Activated naive CD8-positive, alpha-beta T cell treated with anti-CD3 and anti-CD28 coated beads, Interleukin-2, amount 10 ng/mL, durations not matched to agents 7 days and 5 days (primary cell): ENCODE data around the gene PRLR. TPM values are rescaled to one million over a fixed set of nuclear protein-coding genes. Genes with fewer than 3 reads are reported as not detected.

Experiments used
- ATAC-seq: fragments of 150-1000 bp; cut with Tn5 transposase; one replicate; pipeline ENCODE4 v1.10.0; 2021; ENCODE audit warnings: low read depth, moderate library complexity
- POLR2A ChIA-PET: fragments of 350-600 bp; sonication (Branson Sonifier 250); formaldehyde crosslinking; loops from one replicate; lab custom pipeline; 2021; ENCODE audit warnings: antibody characterized with exemption; lab: Charles Lee
- DNase-seq: peaks from one replicate; pipeline ENCODE4 v3.0.0; 2021
- H3K27ac Mint-ChIP-seq: one replicate; pipeline ENCODE4 v1.8.0; 2022; ENCODE audit warnings: mild to moderate bottlenecking, mixed read lengths
- H3K27me3 Mint-ChIP-seq: one replicate; pipeline ENCODE4 v1.8.0; 2022; ENCODE audit warnings: mild to moderate bottlenecking, moderate library complexity, mixed read lengths
- H3K36me3 Mint-ChIP-seq: one replicate; pipeline ENCODE4 v1.8.0; 2021; ENCODE audit warnings: mild to moderate bottlenecking, mixed read lengths
- H3K4me1 Mint-ChIP-seq: one replicate; pipeline ENCODE4 v1.8.0; 2021; ENCODE audit warnings: mixed read lengths
- H3K4me3 Mint-ChIP-seq: one replicate; pipeline ENCODE4 v1.8.0; 2022; ENCODE audit warnings: mild to moderate bottlenecking, moderate library complexity, mixed read lengths
- H3K9me3 Mint-ChIP-seq: one replicate; pipeline ENCODE4 v1.8.0; 2021; ENCODE audit warnings: mixed read lengths
- total RNA-seq, 2 experiments: library from RNA; stranded (reverse); gene quantifications; one replicate each; pipeline ENCODE4 v1.2.3, GENCODE V29; 2021

PRLR gene
- total RNA-seq, 2 experiments from 2014 or later, result not detected

GRCh38 chr5:35029333-35029732 is 201.0 kb downstream of the PRLR start:
- no peaks in the 10 kb centered on the region for H3K36me3 Mint-ChIP-seq
- H3K27me3 Mint-ChIP-seq, result peaks cover 11% of the 10 kb centered on the region
- no peak overlapping the region for H3K27ac Mint-ChIP-seq
- no peaks in the 10 kb centered on the region for H3K9me3 Mint-ChIP-seq
- ATAC-seq, result no peak
- no peak overlapping the region for H3K4me3 Mint-ChIP-seq
- no peak for DNase-seq
- POLR2A ChIA-PET, result no interaction called here
- H3K4me1 Mint-ChIP-seq, result no peaks in the 10 kb centered on the region

GRCh38 chr5:35026941-35027340 is 203.3 kb downstream of the PRLR start:
- Mint-ChIP-seq H3K4me3 (no peak overlapping the region), H3K4me1 (no peaks in the 10 kb centered on the region), H3K27ac (no peak overlapping the region), H3K27me3 (peaks cover 7% of the 10 kb centered on the region), H3K36me3 (no peaks in the 10 kb centered on the region), H3K9me3 (no peaks in the 10 kb centered on the region)
- no peak for ATAC-seq
- POLR2A ChIA-PET, result no interaction called here
- DNase-seq, result no peak

DNA sequence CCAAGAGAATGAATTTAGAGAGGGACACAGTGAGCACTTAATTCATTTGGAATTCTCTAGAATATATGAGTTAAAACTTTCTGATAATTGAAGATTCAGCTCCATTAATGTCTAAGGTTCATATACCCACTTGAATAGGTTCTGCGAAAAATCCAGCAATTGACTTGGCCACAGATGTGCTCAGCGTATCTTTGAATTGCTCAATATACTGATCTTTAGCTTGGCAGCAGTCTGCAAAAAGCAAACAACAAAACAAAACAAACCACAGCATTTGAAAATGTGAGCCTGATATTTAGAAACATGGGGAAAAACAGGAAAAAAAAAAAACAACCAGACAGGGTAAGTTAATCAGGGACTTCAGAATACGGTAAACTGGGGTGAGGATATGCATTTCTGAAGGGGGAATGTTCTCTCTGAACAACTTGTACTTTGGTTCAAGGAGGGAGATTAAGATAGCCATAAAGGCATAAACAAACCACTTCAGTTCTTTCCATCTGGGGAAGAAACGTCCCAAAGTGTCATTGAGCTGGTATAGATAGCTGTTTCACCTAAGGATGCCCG is 203.9 kb downstream of the PRLR start:
- peaks cover 6% of the 10 kb centered on the region for H3K27me3 Mint-ChIP-seq
- no peaks in the 10 kb centered on the region for H3K36me3 Mint-ChIP-seq
- no peak overlapping the region for H3K4me3 Mint-ChIP-seq
- DNase-seq (no peak), ATAC-seq (no peak)
- H3K9me3 Mint-ChIP-seq, result no peaks in the 10 kb centered on the region
- POLR2A ChIA-PET, result no interaction called here
- no peak overlapping the region for H3K27ac Mint-ChIP-seq
- no peaks in the 10 kb centered on the region for H3K4me1 Mint-ChIP-seq

DNA sequence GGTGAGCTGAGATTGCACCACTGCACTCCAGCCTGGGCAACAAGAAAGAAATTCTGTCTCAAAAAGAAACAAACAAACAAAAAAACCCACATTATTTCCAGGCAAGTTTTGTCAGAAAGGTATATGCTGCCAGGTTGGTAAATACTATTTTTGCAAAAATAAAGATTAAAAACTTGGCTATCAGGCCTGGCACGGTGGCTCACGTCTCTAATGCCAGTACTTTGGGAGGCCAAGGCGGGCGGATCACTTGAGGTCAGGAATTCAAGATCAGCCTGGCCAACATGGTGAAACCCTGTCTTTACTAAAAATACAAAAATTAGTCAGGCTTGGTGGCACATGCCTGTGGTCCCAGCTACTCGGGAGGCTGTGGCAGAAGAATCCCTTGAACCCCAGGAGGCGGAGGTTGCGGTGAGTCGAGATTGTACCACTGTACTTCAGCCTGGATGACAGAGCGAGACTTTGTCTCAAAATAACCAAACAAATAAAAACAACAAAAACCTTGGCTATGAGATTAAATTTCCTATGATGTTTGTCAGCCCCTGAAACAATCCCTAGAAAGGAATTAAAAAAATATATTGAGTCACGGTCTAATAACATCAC is 205.3 kb downstream of the PRLR start:
- no peak for DNase-seq
- H3K9me3 Mint-ChIP-seq, result no peaks in the 10 kb centered on the region
- H3K4me3 Mint-ChIP-seq, result no peak overlapping the region
- no peak overlapping the region for H3K27ac Mint-ChIP-seq
- POLR2A ChIA-PET, result no interaction called here
- no peak for ATAC-seq
- no peaks in the 10 kb centered on the region for H3K36me3 Mint-ChIP-seq
- no peaks in the 10 kb centered on the region for H3K4me1 Mint-ChIP-seq
- H3K27me3 Mint-ChIP-seq, result peaks cover 2% of the 10 kb centered on the region

DNA sequence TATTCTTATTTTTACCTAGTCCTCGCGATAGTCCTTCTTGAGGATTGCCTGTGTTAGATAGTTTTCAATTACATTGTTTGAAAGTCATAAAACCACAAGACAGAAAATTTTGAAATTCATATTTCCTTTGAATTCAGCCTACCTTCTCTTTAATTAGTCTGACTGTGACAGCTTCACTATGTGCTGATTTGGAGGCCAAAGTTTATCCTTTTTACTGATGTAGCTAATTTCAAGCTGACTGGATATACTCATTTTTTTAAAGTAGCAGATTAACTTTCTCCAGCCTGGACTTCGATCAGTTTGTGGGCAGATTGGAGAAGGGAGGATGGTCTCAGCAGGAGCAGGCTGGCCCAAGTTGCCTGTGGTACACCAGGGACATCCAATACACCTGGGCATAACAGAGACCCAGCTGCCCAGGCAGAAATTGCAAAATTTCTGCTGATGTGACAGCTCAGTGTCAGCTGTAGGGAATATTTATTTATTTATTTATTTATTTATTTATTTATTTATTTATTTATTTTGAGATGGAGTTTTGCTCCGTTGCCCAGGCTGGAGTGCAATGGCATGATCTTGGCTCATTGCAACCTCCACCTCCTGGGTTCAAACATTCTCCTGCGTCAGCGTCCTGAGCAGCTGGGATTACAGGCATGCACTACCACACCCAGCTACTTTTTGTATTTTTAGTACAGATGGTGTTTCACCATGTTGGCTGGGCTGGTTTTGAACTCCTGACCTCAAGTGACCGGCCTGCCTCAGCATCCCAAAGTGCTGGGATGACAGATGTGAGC is 206.7 kb downstream of the PRLR start:
- H3K9me3 Mint-ChIP-seq, result no peaks in the 10 kb centered on the region
- DNase-seq (no peak), ATAC-seq (no peak)
- peaks cover 2% of the 10 kb centered on the region for H3K27me3 Mint-ChIP-seq
- H3K36me3 Mint-ChIP-seq, result no peaks in the 10 kb centered on the region
- H3K4me3 Mint-ChIP-seq, result no peak overlapping the region
- POLR2A ChIA-PET, result no interaction called here
- no peaks in the 10 kb centered on the region for H3K4me1 Mint-ChIP-seq
- no peak overlapping the region for H3K27ac Mint-ChIP-seq

DNA sequence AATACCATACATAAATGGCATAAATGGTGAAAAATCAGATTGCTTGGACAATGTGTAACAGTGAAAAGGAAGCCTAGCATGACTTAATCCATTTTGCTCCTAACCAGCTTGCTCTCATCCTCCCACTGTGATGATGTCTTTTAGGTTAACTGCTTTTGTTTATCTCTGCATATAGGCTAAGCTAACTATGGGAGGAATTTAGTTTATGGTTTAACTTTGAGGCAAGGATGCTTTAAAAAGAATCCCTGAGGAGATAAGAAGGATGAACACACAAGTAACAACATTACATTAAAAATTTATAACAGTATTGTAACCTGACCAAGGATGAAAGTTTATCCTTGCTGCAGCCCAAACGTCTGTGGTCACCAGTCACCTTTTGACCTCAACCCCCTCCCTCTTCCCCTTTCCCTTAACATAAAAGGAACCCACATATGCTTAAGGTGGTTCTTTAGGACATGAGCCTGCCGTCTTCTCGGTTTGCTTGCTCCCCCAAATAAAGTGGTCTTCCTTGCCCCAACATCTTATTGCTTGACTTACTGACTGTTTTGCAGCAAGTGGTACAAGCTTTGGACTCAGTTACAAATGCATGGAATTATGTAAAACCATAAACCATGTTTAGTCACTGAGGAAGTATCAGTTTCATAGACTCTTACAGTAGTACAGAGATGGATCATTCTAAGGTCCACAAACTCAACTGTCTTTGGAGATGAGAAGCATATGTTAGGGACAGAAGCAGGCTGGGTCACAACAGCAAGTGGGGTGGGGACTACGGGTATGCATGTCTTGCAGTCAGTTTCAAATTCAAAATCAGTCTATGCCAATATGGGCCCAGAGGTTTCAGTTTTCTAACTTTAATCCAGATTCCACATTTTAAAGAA is 213.9 kb downstream of the PRLR start:
- Mint-ChIP-seq H3K27ac (no peak overlapping the region), H3K9me3 (peaks cover 2% of the 10 kb centered on the region), H3K36me3 (no peaks in the 10 kb centered on the region), H3K27me3 (peaks cover 4% of the 10 kb centered on the region), H3K4me1 (peaks cover 1% of the 10 kb centered on the region), H3K4me3 (no peak overlapping the region)
- no peak for ATAC-seq
- POLR2A ChIA-PET, result interaction anchor here (0.9 kb wide), 1 partner anchor 12 kb away, joined by 4 read pairs; no protein-coding TSS in a partner anchor
- no peak for DNase-seq

DNA sequence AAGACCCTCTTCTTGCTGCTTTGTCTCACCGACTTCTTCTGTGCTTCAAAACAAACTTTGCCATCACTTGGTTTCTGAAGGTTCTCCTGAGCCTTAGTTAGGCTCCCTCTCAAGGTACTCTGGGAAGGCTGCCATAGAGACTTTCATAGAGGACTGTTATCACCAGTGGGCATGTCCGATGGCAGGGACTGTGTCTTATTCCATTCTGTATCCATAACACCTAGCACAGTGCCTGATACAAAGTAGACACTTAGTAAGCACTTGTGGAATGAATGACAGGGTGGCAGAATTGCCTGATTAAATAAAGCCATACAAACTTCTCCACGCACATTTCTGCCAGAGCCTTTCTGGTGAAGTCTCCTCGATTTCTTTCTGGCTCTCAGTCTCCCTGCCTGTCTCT is 215.2 kb downstream of the PRLR start:
- DNase-seq (no peak), ATAC-seq (no peak)
- Mint-ChIP-seq H3K36me3 (no peaks in the 10 kb centered on the region), H3K27me3 (peaks cover 4% of the 10 kb centered on the region), H3K27ac (no peak overlapping the region), H3K4me1 (peaks cover 1% of the 10 kb centered on the region), H3K4me3 (no peak overlapping the region), H3K9me3 (peaks cover 2% of the 10 kb centered on the region)
- POLR2A ChIA-PET, result no interaction called here

GRCh38 chr5:35012796-35013195 is 217.5 kb downstream of the PRLR start:
- H3K27ac Mint-ChIP-seq, result no peak overlapping the region
- POLR2A ChIA-PET, result no interaction called here
- H3K36me3 Mint-ChIP-seq, result no peaks in the 10 kb centered on the region

DNA sequence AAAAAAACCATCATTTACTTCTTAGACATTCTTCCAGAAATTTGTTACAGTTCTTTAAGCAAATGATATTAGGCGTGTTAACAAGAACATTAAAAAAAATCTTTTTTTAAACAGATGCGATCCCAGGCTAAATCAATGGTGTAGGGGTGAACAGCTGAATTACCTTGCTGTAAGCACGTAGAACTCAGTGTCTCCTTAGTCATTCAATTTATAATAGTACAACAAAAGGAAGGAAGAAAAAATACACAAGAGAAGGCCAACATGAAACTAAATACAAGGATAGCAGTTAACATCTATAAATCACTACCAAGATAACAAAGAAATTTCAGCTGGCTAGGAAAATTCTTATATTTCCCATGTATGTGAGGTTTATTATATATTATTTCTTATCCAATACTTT is 217.9 kb downstream of the PRLR start:
- no peak overlapping the region for H3K4me3 Mint-ChIP-seq
- no peaks in the 10 kb centered on the region for H3K36me3 Mint-ChIP-seq
- H3K27me3 Mint-ChIP-seq, result peaks cover 8% of the 10 kb centered on the region
- H3K4me1 Mint-ChIP-seq, result peaks cover 1% of the 10 kb centered on the region
- no peak overlapping the region for H3K27ac Mint-ChIP-seq
- DNase-seq (no peak), ATAC-seq (no peak)
- H3K9me3 Mint-ChIP-seq, result peaks cover 2% of the 10 kb centered on the region
- POLR2A ChIA-PET, result no interaction called here

More at GRCh38 chr5:35012796-35013195, 217.5 kb downstream of the PRLR start:
- no peak overlapping the region for H3K4me3 Mint-ChIP-seq
- ATAC-seq (no peak), DNase-seq (no peak)
- H3K9me3 Mint-ChIP-seq, result peaks cover 2% of the 10 kb centered on the region
- H3K27me3 Mint-ChIP-seq, result peaks cover 8% of the 10 kb centered on the region
- peaks cover 1% of the 10 kb centered on the region for H3K4me1 Mint-ChIP-seq

GRCh38 chr5:35010676-35011075 is 219.6 kb downstream of the PRLR start:
- peaks cover 8% of the 10 kb centered on the region for H3K27me3 Mint-ChIP-seq
- DNase-seq (no peak), ATAC-seq (no peak)
- peaks cover 2% of the 10 kb centered on the region for H3K9me3 Mint-ChIP-seq
- no peak overlapping the region for H3K4me3 Mint-ChIP-seq
- H3K27ac Mint-ChIP-seq, result no peak overlapping the region
- H3K36me3 Mint-ChIP-seq, result no peaks in the 10 kb centered on the region
- POLR2A ChIA-PET, result no interaction called here
- no peaks in the 10 kb centered on the region for H3K4me1 Mint-ChIP-seq

DNA sequence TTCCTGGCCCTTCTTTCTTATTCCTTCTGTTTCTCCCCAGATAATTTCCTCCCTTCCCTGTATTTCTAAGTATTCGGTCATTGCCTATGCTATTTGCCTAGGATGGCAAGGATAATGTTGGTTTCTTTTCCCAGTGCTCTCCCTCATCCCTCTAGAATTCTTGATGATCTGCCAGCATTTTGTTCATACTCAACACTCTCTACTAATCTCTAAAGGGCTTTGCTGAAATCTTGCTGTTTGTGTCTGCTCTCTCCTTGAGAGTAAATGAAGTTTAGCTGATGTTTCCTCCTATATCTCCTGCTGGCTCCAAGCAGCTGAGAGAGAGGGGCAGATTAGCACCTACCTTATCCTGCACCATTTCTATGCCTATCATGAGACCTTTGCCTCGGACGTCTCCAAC is 220.6 kb downstream of the PRLR start:
- H3K27me3 Mint-ChIP-seq, result peaks cover 8% of the 10 kb centered on the region
- POLR2A ChIA-PET, result no interaction called here
- DNase-seq (no peak), ATAC-seq (no peak)
- no peak overlapping the region for H3K27ac Mint-ChIP-seq
- no peaks in the 10 kb centered on the region for H3K36me3 Mint-ChIP-seq
- no peaks in the 10 kb centered on the region for H3K4me1 Mint-ChIP-seq
- H3K4me3 Mint-ChIP-seq, result no peak overlapping the region
- peaks cover 2% of the 10 kb centered on the region for H3K9me3 Mint-ChIP-seq

- Mint-ChIP-seq H3K9me3 (no peaks in the 10 kb centered on the region), H3K36me3 (no peaks in the 10 kb centered on the region), H3K4me3 (no peak overlapping the region), H3K4me1 (no peaks in the 10 kb centered on the region), H3K27me3 (peaks cover 8% of the 10 kb centered on the region), H3K27ac (no peak overlapping the region)
- POLR2A ChIA-PET, result no interaction called here
- ATAC-seq, result no peak
- no peak for DNase-seq
Measured at GRCh38 chr5:35009019-35009418, 221.3 kb downstream of the PRLR start.

- peaks cover 10% of the 10 kb centered on the region for H3K27me3 Mint-ChIP-seq
- no peak overlapping the region for H3K4me3 Mint-ChIP-seq
- H3K4me1 Mint-ChIP-seq, result no peaks in the 10 kb centered on the region
- POLR2A ChIA-PET, result no interaction called here
- no peaks in the 10 kb centered on the region for H3K36me3 Mint-ChIP-seq
- no peak for DNase-seq
- no peak for ATAC-seq
- H3K27ac Mint-ChIP-seq, result no peak overlapping the region
- no peaks in the 10 kb centered on the region for H3K9me3 Mint-ChIP-seq
Measured at GRCh38 chr5:35004771-35005170, 225.5 kb downstream of the PRLR start.
